ENCODE results near the gene NPAS2.

NPAS2 gene

GRCh38 chr2:100865816-100866460 lies 46.0 kb downstream of the NPAS2 start:
- DNase-seq (ENCODE audit: extremely low spot score) = no peak

GRCh38 chr2:100868083-100868482 lies 48.1 kb downstream of the NPAS2 start:
- ChIA-PET POLR2A (no interaction called here), CTCF (no interaction called here)
- DNase-seq (ENCODE audit: extremely low spot score) = no peak
- TF ChIP-seq PKNOX1 (IDR thresholded peaks at IDR 0.05) = no peak
- no peak for TF ChIP-seq HDGF (IDR thresholded peaks at IDR 0.05; ENCODE audit: borderline replicate concordance)
- no peak for TF ChIP-seq ZNF384 (IDR thresholded peaks at IDR 0.05)
- no peak for TF ChIP-seq FOXK2 (IDR thresholded peaks at IDR 0.05)
- TF ChIP-seq L3MBTL2 (conservative IDR thresholded peaks at IDR 0.05) = no peak
- TF ChIP-seq CTBP1 (IDR thresholded peaks at IDR 0.05; ENCODE audit: borderline replicate concordance) = no peak
- TF ChIP-seq FOXA1 (IDR thresholded peaks at IDR 0.05) = no peak
- TF ChIP-seq BHLHE40 (IDR thresholded peaks at IDR 0.05; ENCODE audit: borderline replicate concordance) = no peak
- TF ChIP-seq SP1 (IDR thresholded peaks at IDR 0.05) = no peak
- TF ChIP-seq NFRKB (IDR thresholded peaks at IDR 0.05) = no peak
- TF ChIP-seq ARNT (IDR thresholded peaks at IDR 0.05) = no peak
- no peak for TF ChIP-seq LEF1 (IDR thresholded peaks at IDR 0.05; ENCODE audit: borderline replicate concordance)
- TF ChIP-seq FOXM1 (IDR thresholded peaks at IDR 0.05; ENCODE audit: borderline replicate concordance) = no peak
- TF ChIP-seq TARDBP (IDR thresholded peaks at IDR 0.05) = no peak
- no peak for TF ChIP-seq SUZ12 (IDR thresholded peaks at IDR 0.05)
- TF ChIP-seq ELF4 (IDR thresholded peaks at IDR 0.05) = no peak

More at GRCh38 chr2:100865816-100866460, 46.0 kb downstream of the NPAS2 start:
- CTCF ChIA-PET = no interaction called here
- POLR2A ChIA-PET = no interaction called here
- no peak for TF ChIP-seq PKNOX1 (IDR thresholded peaks at IDR 0.05)
- TF ChIP-seq LEF1 (IDR thresholded peaks at IDR 0.05; ENCODE audit: borderline replicate concordance) = no peak
- no peak for TF ChIP-seq ARNT (IDR thresholded peaks at IDR 0.05)
- no peak for TF ChIP-seq NFRKB (IDR thresholded peaks at IDR 0.05)
- no peak for TF ChIP-seq SP1 (IDR thresholded peaks at IDR 0.05)
- TF ChIP-seq HDGF (IDR thresholded peaks at IDR 0.05; ENCODE audit: borderline replicate concordance) = no peak
- no peak for TF ChIP-seq BHLHE40 (IDR thresholded peaks at IDR 0.05; ENCODE audit: borderline replicate concordance)
- no peak for TF ChIP-seq CTBP1 (IDR thresholded peaks at IDR 0.05; ENCODE audit: borderline replicate concordance)
- TF ChIP-seq TARDBP (IDR thresholded peaks at IDR 0.05) = no peak
- TF ChIP-seq L3MBTL2 (conservative IDR thresholded peaks at IDR 0.05) = no peak
- no peak for TF ChIP-seq ZNF384 (IDR thresholded peaks at IDR 0.05)
- TF ChIP-seq SUZ12 (IDR thresholded peaks at IDR 0.05) = no peak
- no peak for TF ChIP-seq FOXK2 (IDR thresholded peaks at IDR 0.05)
- no peak for TF ChIP-seq FOXM1 (IDR thresholded peaks at IDR 0.05; ENCODE audit: borderline replicate concordance)

- ChIA-PET POLR2A (no interaction called here), CTCF (no interaction called here)
- no peak for TF ChIP-seq FOXM1 (IDR thresholded peaks at IDR 0.05; ENCODE audit: borderline replicate concordance)
- no peak for TF ChIP-seq ELF4 (IDR thresholded peaks at IDR 0.05)
- TF ChIP-seq ARNT (IDR thresholded peaks at IDR 0.05) = no peak
- no peak for TF ChIP-seq SP1 (IDR thresholded peaks at IDR 0.05)
- no peak for TF ChIP-seq HDGF (IDR thresholded peaks at IDR 0.05; ENCODE audit: borderline replicate concordance)
- no peak for TF ChIP-seq CTBP1 (IDR thresholded peaks at IDR 0.05; ENCODE audit: borderline replicate concordance)
- TF ChIP-seq ZNF384 (IDR thresholded peaks at IDR 0.05) = no peak
- no peak for TF ChIP-seq TARDBP (IDR thresholded peaks at IDR 0.05)
- TF ChIP-seq FOXK2 (IDR thresholded peaks at IDR 0.05) = no peak
- no peak for TF ChIP-seq PKNOX1 (IDR thresholded peaks at IDR 0.05)
- no peak for TF ChIP-seq FOXA1 (IDR thresholded peaks at IDR 0.05)
- no peak for DNase-seq (ENCODE audit: extremely low spot score)
Observed at GRCh38 chr2:100869120-100869519, 49.2 kb downstream of the NPAS2 start.

- TF ChIP-seq FOXA1 (IDR thresholded peaks at IDR 0.05) (no peak), PKNOX1 (IDR thresholded peaks at IDR 0.05) (no peak), L3MBTL2 (conservative IDR thresholded peaks at IDR 0.05) (no peak), SP1 (IDR thresholded peaks at IDR 0.05) (no peak), LEF1 (IDR thresholded peaks at IDR 0.05; ENCODE audit: borderline replicate concordance) (no peak), ARNT (IDR thresholded peaks at IDR 0.05) (no peak), CTBP1 (IDR thresholded peaks at IDR 0.05; ENCODE audit: borderline replicate concordance) (no peak), TARDBP (IDR thresholded peaks at IDR 0.05) (no peak), FOXM1 (IDR thresholded peaks at IDR 0.05; ENCODE audit: borderline replicate concordance) (no peak), BHLHE40 (IDR thresholded peaks at IDR 0.05; ENCODE audit: borderline replicate concordance) (no peak), FOXK2 (IDR thresholded peaks at IDR 0.05) (no peak), SUZ12 (IDR thresholded peaks at IDR 0.05) (no peak), HDGF (IDR thresholded peaks at IDR 0.05; ENCODE audit: borderline replicate concordance) (no peak), ELF4 (IDR thresholded peaks at IDR 0.05) (no peak), ZNF384 (IDR thresholded peaks at IDR 0.05) (no peak), NFRKB (IDR thresholded peaks at IDR 0.05) (no peak)
- CTCF ChIA-PET = interaction anchor here (0.6 kb wide), 1 partner anchor 17 kb away, joined by 3 read pairs; no protein-coding TSS in a partner anchor
- POLR2A ChIA-PET = no interaction called here
- no peak for DNase-seq (ENCODE audit: extremely low spot score)
Observed at GRCh38 chr2:100870652-100871531, 51.0 kb downstream of the NPAS2 start.

All from HEK293T (cell line).